GM23338 (cell line): Measurements from ENCODE around the gene PAM.

Experiments used
- CREB1 ChIP-seq: fragments of 250-450 bp; sonication (Bioruptor Pico); IDR thresholded peaks from 2 replicates; pipeline ENCODE4 v1.5.0; 2020; ENCODE audit warnings: low read depth, mild to moderate bottlenecking, moderate library complexity
- CTCF ChIP-seq, 2 experiments: fragments of 200-600 bp in 1 of 2; sonication (generic) in 1 of 2; conservative IDR thresholded peaks; 2 replicates each; pipeline versions ENCODE4 v1.5.1 to v1.6.1; 2016 to 2017; ENCODE audit warnings: antibody characterized with exemption in 2 of 2, low read depth in 2 of 2, mild to moderate bottlenecking in 2 of 2, moderate library complexity in 1 of 2
- EZH2 ChIP-seq: fragments of 200-600 bp; sonication (generic); IDR thresholded peaks from one replicate; pipeline ENCODE4 v1.8.0; 2017; ENCODE audit warnings: antibody characterized with exemption, mild to moderate bottlenecking, low read depth; ENCODE audit not compliant: unreplicated experiment
- EZH2phosphoT487 ChIP-seq: fragments of 200-600 bp; sonication (generic); IDR thresholded peaks from one replicate; pipeline ENCODE4 v1.8.1; 2018; ENCODE audit warnings: antibody characterized with exemption; ENCODE audit not compliant: unreplicated experiment
- POLR2AphosphoS5 ChIP-seq: IDR thresholded peaks from 2 replicates; pipeline ENCODE4 v1.6.1; 2016; ENCODE audit warnings: antibody characterized with exemption, low read depth
- REST ChIP-seq: IDR thresholded peaks from one replicate; pipeline ENCODE4 v1.6.1; 2018; ENCODE audit warnings: antibody characterized with exemption; ENCODE audit not compliant: unreplicated experiment
- ZNF114 ChIP-seq: fragments of 250-450 bp; sonication (Bioruptor Pico); IDR thresholded peaks from 2 replicates; pipeline ENCODE4 v1.5.0; 2020; ENCODE audit warnings: mild to moderate bottlenecking, moderate library complexity

GRCh38 chr5:102834438-102834964 is 79.4 kb downstream of the PAM start:
- TF ChIP-seq CTCF (conservative IDR thresholded peaks at IDR 0.05; ENCODE audit: low read depth in 2 of 2) = no peak
- no peak for TF ChIP-seq POLR2AphosphoS5
- no peak for TF ChIP-seq EZH2
- no peak for TF ChIP-seq REST
- TF ChIP-seq ZNF114 = no peak
- no peak for TF ChIP-seq CREB1 (CRISPR knock-in tag)
- TF ChIP-seq EZH2phosphoT487 = no peak
